T47D (cell line): Measurements from ENCODE around the gene KBTBD6.
A peak's percentile ranks its signal among the peaks of the same experiment; 100 is the strongest.
"Not testable (repeated sequence)": the region's sequence is repeated elsewhere in the genome, so short reads cannot be mapped to it uniquely, and the experiment has no call there.

Source experiments
- DNase-seq, 2 experiments: peaks; one replicate each; pipeline versions ENCODE4 v3.0.0 to v3.0.0-alpha.2; 2011 to 2012; ENCODE audit warnings: low read depth in 1 of 2, low spot score in 1 of 2
- JUND ChIP-seq: IDR thresholded peaks from 2 replicates; pipeline ENCODE4 v1.6.1; 2012; ENCODE audit warnings: low read depth
- in situ Hi-C: cut with HindIII; loops from 2 replicates; pipeline ENCODE4 v1.10.0; 2016; ENCODE audit warnings: low sequenced_read_pairs, low pct_unique_long_range_greater_than_20kb

Gene KBTBD6

GRCh38 chr13:41132512-41133152, at the start of gene KBTBD6:
Gene KBTBD6 (minus strand): TSS chr13:41132802. CDS start chr13:41132511, 291 bp downstream.
- in situ Hi-C loops, result no loop called here
- peak; percentile 55 to 98 for DNase-seq
- no peak for TF ChIP-seq JUND

GRCh38 chr13:41182231-41182630, 49.6 kb upstream of the KBTBD6 start:
- no peak for TF ChIP-seq JUND
- in situ Hi-C loops, result no loop called here
- DNase-seq, result no peak

- DNase-seq, result no peak
- in situ Hi-C loops, result no loop called here
- TF ChIP-seq JUND, result no peak
These were observed 47.1 kb upstream of the KBTBD6 start for GRCh38 chr13:41179593-41180250.

- in situ Hi-C loops, result no loop called here
- no peak for DNase-seq
- TF ChIP-seq JUND, result no peak
These were observed 45.4 kb upstream of the KBTBD6 start for GRCh38 chr13:41178040-41178439.

- no peak for DNase-seq
- TF ChIP-seq JUND, result no peak
- in situ Hi-C loops, result no loop called here
These were observed 45.0 kb upstream of the KBTBD6 start for GRCh38 chr13:41177616-41178015.

GRCh38 chr13:41175576-41175975, 43.0 kb upstream of the KBTBD6 start:
- DNase-seq, in situ Hi-C loops: not testable (repeated sequence)

- in situ Hi-C loops, result no loop called here
- TF ChIP-seq JUND, result no peak
These were observed 29.5 kb upstream of the KBTBD6 start for GRCh38 chr13:41162151-41162550.

GRCh38 chr13:41159174-41159573, 26.6 kb upstream of the KBTBD6 start:
- no peak for TF ChIP-seq JUND
- in situ Hi-C loops, result no loop called here
- DNase-seq, result no peak

More at GRCh38 chr13:41162151-41162550, 29.5 kb upstream of the KBTBD6 start:
- DNase-seq, result no peak

- no peak for TF ChIP-seq JUND
- in situ Hi-C loops, result no loop called here
- no peak for DNase-seq
These were observed 24.6 kb upstream of the KBTBD6 start for GRCh38 chr13:41157048-41157717.

- DNase-seq, result no peak
- no peak for TF ChIP-seq JUND
- in situ Hi-C loops, result no loop called here
These were observed 24.0 kb upstream of the KBTBD6 start for GRCh38 chr13:41156620-41157019.

- no peak for TF ChIP-seq JUND
- in situ Hi-C loops, result no loop called here
- DNase-seq, result no peak
These were observed 21.4 kb upstream of the KBTBD6 start for GRCh38 chr13:41154042-41154441.

- in situ Hi-C loops, result no loop called here
- no peak for TF ChIP-seq JUND
- no peak for DNase-seq
These were observed 19.4 kb upstream of the KBTBD6 start for GRCh38 chr13:41152005-41152404.

- peak in 1 of 2 experiments; percentile 36 for DNase-seq
- no peak for TF ChIP-seq JUND
- in situ Hi-C loops, result no loop called here
These were observed 17.5 kb upstream of the KBTBD6 start for GRCh38 chr13:41150058-41150457.
